Mammary epithelial cell (primary cell): ENCODE data around the gene HTR3E.

Source experiments
- EZH2 ChIP-seq: IDR thresholded peaks from 2 replicates; pipeline ENCODE4 v1.6.1; 2012; ENCODE audit warnings: low read length, inconsistent platforms, borderline replicate concordance
- TF ChIP-seq, protein P1 (sequence below), 2 donors: IDR thresholded peaks in 1 of 2; conservative IDR thresholded peaks in 1 of 2; 2 replicates each; pipeline ENCODE4 v1.5.1; 2011 to 2012; ENCODE audit warnings: inconsistent platforms in 2 of 2, low read length in 2 of 2, mild to moderate bottlenecking in 2 of 2, control low read depth in 1 of 2, low read depth in 1 of 2; ENCODE audit not compliant: insufficient read depth in 1 of 2; ENCODE audit errors: extremely low read depth in 1 of 2

DNA sequence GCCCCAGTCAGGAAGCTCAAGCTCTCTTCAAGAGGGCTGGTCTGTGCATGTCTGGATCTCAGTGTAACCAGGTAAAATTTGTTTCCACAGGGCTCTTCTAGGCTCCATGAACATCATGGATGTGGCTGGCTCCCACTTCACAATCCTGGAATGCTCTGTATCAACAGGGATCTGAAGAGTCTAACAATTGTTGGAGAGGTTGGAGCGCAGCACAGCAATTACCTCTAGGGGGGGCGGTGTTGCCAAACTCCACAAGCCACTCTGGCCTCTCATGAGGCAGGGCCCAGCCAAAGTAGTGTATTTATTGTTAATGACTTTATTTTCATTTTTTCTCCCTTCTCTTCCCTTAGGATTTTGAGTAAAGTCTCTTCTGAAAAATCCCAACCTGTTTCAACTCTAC lies 32.1 kb downstream of the HTR3E start:
- TF ChIP-seq, protein P1, sequence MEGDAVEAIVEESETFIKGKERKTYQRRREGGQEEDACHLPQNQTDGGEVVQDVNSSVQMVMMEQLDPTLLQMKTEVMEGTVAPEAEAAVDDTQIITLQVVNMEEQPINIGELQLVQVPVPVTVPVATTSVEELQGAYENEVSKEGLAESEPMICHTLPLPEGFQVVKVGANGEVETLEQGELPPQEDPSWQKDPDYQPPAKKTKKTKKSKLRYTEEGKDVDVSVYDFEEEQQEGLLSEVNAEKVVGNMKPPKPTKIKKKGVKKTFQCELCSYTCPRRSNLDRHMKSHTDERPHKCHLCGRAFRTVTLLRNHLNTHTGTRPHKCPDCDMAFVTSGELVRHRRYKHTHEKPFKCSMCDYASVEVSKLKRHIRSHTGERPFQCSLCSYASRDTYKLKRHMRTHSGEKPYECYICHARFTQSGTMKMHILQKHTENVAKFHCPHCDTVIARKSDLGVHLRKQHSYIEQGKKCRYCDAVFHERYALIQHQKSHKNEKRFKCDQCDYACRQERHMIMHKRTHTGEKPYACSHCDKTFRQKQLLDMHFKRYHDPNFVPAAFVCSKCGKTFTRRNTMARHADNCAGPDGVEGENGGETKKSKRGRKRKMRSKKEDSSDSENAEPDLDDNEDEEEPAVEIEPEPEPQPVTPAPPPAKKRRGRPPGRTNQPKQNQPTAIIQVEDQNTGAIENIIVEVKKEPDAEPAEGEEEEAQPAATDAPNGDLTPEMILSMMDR (conservative IDR thresholded peaks at IDR 0.05 in 1 of 2, IDR thresholded peaks at IDR 0.05 in 1 of 2; ENCODE audit: extremely low read depth in 1 of 2, insufficient read depth in 1 of 2, low read depth in 1 of 2, low read length in 2 of 2), result peak in 1 of 2 donors; percentile 55
- no peak for TF ChIP-seq EZH2
